Stimulated activated CD8-positive, alpha-beta memory T cell treated with anti-CD3 and anti-CD28 coated beads, Interleukin-15, amount 100 ng/mL, for 24 hours (primary cell): Measurements from ENCODE around the gene PPFIBP1.
"Not testable (repeated sequence)": the region's sequence is repeated elsewhere in the genome, so short reads cannot be mapped to it uniquely, and the experiment has no call there.

ENCODE experiments used
- DNase-seq: peaks from one replicate; pipeline ENCODE4 v3.0.0-alpha.2; 2020; ENCODE audit warnings: low read depth

PPFIBP1 gene

GRCh38 chr12:27566626-27567025 lies 42.6 kb downstream of the PPFIBP1 start:
- no peak for DNase-seq

GRCh38 chr12:27571463-27571862 lies 47.5 kb downstream of the PPFIBP1 start:
- DNase-seq: no peak

DNA sequence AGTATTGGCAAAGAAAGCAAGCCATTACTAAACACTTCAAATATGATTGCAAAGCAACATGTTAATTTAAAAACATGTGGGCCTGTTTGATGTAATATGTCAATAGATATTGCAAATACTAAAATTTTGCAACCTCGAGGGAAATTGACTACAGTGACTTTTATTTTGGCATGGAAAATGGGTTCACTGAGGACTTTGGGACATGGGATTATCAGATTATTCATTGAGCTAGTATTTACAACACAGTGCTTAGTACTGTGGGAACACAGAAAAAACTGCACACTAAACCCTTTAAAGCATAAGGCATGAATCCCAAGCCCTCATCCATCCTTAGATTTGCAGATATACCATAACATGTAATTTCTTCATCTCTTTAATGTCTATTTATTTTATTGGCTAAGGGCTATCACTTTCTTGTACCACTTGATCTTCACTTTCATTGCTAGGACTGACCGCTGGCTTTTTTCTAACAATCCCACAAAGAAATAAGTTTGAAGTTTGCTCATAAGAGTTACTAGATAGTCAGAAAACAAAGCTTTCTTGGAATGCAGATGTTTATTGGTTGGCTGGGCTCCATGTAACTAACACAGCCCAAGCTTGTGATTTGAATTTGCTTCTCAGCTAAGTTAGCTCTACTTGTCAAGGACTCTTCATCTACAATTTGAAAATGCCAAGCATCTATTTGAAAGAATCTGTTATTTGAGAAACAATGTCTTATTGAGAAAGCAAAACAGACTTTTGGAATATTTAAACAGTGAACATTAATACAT lies 48.7 kb downstream of the PPFIBP1 start:
- no peak for DNase-seq

DNA sequence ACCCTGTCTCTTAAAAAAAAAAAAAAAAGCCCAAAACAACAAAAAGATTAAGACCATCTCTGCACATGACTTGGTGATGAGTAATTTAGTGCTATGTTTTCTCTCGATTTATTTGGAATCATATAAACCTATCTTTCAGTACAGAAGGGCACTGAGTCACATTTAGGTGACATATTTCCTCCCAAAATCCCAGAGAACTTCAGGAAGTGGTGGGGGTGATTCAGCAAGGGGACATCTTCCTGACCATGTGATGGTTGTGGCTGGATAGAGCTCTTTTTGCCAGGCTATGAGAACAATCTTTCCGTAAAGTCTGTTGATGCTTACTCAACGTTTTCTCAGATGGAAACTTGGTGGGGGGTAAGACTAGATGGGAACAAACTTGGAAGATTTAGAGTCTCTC lies 50.0 kb downstream of the PPFIBP1 start:
- DNase-seq: no peak

DNA sequence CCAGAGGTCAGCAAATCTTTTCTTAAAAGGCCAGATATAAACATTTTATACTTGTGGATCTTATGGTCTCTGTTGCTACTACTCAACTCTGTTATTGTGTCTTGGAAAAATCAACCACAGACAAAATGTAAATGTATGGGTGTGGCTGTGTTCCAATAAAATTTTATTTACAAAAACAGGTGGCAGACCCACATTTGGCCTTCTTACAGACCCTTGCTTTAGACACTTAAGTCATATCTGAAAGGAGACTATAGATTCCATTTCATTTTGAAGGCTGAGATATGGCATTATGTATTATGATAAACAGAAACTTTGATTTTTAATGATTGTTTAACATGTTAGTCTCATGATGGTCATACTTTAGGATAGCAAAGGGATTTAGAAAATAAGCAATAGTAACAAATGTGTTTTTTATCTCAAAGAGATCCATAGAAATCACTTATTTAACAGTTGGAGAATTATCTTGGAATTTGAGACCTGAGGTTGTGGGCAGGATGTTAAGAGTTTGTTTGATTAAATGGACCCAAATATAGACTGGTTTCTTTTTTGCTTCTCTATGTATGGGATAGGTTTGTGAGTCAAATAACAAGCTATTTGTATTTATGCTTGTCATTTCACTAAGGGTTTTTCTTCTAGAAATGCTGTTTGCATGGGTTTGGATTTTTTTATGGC lies 51.2 kb downstream of the PPFIBP1 start:
- DNase-seq: no peak

DNA sequence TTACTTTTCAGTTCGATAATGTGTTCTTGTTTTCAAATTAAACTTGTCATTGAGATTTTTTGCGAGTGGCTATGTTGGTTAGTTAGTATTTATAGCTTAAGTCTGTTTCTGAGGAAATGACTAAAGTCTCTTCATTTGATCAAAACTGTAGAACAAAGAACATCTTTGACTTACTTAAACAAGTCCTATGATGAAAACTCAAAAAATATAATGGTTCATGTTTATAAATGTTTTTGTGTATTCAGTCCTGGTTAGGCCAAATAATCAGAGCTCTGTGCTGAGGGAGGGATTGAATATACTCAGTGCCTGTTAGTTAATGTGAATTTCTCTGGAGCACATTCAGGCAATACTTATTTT lies 51.7 kb downstream of the PPFIBP1 start:
- DNase-seq: no peak

DNA sequence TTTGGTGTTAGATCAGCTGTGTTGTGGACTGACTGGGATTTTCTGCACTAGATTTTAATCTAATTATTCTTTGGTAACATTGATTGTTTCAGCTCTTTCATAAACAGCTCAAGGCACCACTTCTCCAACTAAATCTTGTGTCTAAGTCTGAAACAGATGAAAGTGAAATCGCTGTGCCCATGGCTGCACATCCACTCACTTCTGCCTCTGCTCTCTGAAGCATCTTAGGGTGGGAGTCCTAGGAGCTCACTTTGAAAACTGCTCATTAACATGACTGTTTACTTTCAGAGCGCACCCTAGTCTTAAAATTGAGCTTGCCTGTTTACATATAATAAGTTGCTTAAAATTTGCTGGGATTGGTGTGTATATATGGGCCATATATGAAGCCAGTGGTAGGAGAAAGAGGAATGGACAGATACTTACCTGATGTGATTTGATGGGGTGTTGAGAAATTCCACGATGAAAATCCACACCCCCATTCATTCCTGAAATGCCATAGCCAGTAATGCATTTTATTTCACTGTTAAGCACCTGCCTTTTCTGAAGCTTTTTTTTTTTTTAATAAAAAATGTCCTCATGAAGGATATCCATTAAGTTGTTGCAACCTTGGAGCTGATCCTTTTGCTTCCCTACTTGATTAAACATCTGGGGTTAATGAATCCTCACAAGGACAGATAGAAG lies 52.8 kb downstream of the PPFIBP1 start:
- DNase-seq: no peak

- no peak for DNase-seq
Measured at GRCh38 chr12:27577688-27578087, 53.7 kb downstream of the PPFIBP1 start.

- DNase-seq: no peak
Measured at GRCh38 chr12:27578689-27579372, 54.8 kb downstream of the PPFIBP1 start.

GRCh38 chr12:27580561-27581330 lies 56.7 kb downstream of the PPFIBP1 start:
- no peak for DNase-seq

- DNase-seq: not testable (repeated sequence)
Measured at GRCh38 chr12:27581331-27581671, 57.3 kb downstream of the PPFIBP1 start.

- not testable (repeated sequence) for DNase-seq
Measured at GRCh38 chr12:27581833-27582232, 57.8 kb downstream of the PPFIBP1 start.

- not testable (repeated sequence) for DNase-seq
Measured at GRCh38 chr12:27582445-27582844, 58.4 kb downstream of the PPFIBP1 start.

DNA sequence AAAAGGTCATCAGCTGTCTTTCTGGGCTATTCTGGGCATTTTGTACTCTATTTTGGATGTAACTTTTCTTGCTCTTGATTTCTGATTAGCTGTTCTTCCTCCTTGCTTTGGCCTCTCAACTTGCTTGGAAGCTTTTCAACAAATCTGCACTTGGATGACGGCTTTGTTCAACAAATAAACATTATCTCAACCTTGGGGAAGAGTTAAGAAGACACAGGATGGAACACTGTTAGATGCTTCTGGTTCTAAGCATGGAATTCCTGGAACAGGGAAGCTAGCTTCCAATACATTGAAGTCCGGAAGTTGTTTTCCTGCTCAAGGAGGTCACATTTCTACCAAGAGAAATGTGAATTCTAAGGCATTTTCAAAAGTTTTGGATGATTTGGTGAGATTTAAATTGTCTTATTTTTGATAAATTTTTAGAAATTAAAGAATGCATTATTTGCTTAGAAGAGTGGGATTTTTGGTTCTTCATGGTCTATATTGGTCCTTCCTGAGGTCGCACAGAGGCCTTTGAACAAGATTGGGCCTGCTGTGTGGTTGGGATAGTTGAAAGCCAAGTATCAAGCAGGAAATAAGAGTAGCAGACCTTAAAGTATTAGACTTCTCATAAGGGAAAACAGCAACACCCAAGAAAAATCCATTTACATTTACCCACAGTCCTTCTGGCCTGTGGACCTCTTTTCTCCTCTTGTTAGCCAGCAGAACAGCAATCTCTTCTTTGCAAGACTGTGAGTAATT lies 59.2 kb downstream of the PPFIBP1 start:
- no peak for DNase-seq

- no peak for DNase-seq
Measured at GRCh38 chr12:27583981-27584380, 60.0 kb downstream of the PPFIBP1 start.

- DNase-seq: no peak
Measured at GRCh38 chr12:27585739-27586265, 61.8 kb downstream of the PPFIBP1 start.

- not testable (repeated sequence) for DNase-seq
Measured at GRCh38 chr12:27588075-27588730, 64.2 kb downstream of the PPFIBP1 start.

DNA sequence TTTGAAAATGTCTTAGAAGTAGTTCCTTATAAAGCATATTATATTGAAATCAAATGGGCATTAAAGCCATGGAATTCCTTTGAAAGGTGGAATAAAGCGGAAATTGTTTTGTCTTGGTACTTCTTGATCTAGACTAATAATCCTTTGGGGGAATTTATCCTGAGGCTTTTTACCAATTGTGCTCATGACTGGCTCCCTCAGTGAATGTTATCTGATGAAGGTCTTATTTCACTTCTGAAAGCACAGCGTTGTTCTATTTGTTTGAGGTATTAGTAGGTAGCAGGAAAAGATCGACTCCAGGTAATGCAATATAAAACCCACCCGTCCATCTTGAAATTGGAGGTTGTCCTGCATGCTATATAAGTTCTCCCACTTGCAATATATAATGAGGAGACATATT lies 64.8 kb downstream of the PPFIBP1 start:
- DNase-seq: no peak

DNA sequence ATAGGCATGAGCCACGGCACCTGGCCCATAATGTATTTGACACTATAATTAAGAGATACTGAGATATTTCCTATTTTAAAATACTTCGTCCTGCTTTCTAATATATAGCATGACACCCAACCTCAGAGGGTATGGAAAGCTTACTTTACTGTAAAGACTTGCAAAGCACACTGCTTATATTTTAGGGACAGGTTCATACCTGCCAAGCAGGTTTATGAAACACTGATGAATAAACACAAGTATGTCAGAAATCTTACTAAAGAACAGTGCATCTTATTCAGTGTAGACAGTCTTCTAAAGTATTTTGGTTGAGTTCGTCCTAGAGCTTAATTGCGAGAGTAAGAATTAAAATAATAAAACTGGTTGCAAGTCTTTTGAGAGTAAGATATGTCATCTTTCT lies 65.4 kb downstream of the PPFIBP1 start:
- DNase-seq: no peak

DNA sequence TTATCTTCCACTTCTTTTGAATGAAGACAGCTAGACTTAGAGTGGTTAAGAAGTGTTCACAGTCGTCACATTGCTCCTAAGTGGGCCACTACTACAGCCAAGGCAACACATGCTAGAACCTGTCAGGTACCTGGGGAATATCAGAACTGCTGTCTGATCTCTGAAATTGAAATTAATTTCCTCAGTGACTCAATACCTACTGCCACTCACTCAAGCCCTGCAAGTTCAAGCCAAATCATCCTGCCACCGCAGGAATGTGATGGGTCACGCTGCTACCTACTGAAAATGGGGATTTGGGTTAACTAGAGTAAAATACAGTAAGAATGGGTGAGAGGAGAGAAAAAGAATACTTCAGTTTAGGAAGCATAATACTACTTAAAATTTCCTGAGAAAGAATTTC lies 67.7 kb downstream of the PPFIBP1 start:
- DNase-seq: not testable (repeated sequence)
